Measurements from ENCODE around the gene SPRING1. TPM values are rescaled to one million over a fixed set of nuclear protein-coding genes. Genes with fewer than 3 reads are reported as not detected.
"Not testable (repeated sequence)": the region's sequence is repeated elsewhere in the genome, so short reads cannot be mapped to it uniquely, and the experiment has no call there.

SPRING1 gene
- total and polyA plus RNA-seq, 2 donors (not counting 1 experiment from before 2014, with no cell fraction given) = 12.9 to 43.7 TPM

DNA sequence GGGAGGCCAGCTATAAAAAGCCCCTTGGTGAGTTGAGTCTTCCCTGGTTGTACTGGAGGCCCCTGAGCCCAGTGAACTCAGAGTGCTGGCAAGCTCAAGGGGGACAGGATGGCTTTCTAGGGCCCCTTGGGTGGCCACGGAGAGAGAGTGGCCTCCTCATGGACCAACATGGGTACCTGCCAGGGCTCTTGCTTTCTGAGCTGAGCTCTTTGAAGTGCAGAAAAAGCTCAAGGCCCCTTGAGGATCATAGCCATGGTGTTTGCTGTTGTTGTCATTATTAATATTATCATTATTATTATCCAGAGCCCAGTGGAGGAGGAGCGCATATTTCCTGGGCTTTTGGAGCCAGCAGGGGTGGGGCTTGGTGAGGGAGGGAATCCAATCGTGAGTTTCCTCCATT, 6.9 kb upstream of the SPRING1 start:
- H3K4me3 Mint-ChIP-seq = no peak overlapping the region
- ATAC-seq (ENCODE audit: low read depth) (no peak), DNase-seq (no peak)
- H3K27me3 ChIP-seq (replicated peaks in 1 of 4; ENCODE audit: control extremely low read depth in 1 of 4, control insufficient read depth in 3 of 4, insufficient read depth in 4 of 4, low read length in 3 of 4) = no peaks in the 10 kb centered on the region
- no peak overlapping the region for H3K27ac ChIP-seq (ENCODE audit: low read length in 2 of 2)
- H3K4me1 Mint-ChIP-seq = no peaks in the 10 kb centered on the region
- no peak for TF ChIP-seq EZH2 (IDR thresholded peaks at IDR 0.05; ENCODE audit: borderline replicate concordance, insufficient read depth, low read depth, low read length, poor library complexity, severe bottlenecking)
- no peak for TF ChIP-seq CTCF (IDR thresholded peaks at IDR 0.05)
- H3K9ac ChIP-seq (ENCODE audit: low read length) = no peak overlapping the region
- ChIA-PET CTCF (interaction anchor here (0.7 kb wide), 1 partner anchor 36 kb away, joined by 3 read pairs; no protein-coding TSS in a partner anchor), POLR2A (no interaction called here)
- H3K79me2 ChIP-seq (ENCODE audit: control insufficient read depth, insufficient read depth, low read length) = peaks cover 5% of the 10 kb centered on the region
- no peak overlapping the region for H3K4me3 ChIP-seq (ENCODE audit: control extremely low read depth in 1 of 5, extremely low read depth in 1 of 5, insufficient read depth in 1 of 5, low read depth in 2 of 5, low read length in 4 of 5)
- intact Hi-C loops (cut with micrococcal nuclease) = no loop called here
- no peaks in the 10 kb centered on the region for H3K4me1 ChIP-seq (ENCODE audit: control insufficient read depth in 2 of 2, insufficient read depth in 2 of 2, low read length in 2 of 2)
- H2AFZ ChIP-seq (ENCODE audit: insufficient read depth, low read depth, low read length, poor library complexity, severe bottlenecking) = no peak overlapping the region
- H3K4me2 ChIP-seq (replicated peaks; ENCODE audit: low read depth, low read length, poor library complexity, severe bottlenecking) = no peak overlapping the region
- WGBS (ENCODE audit: insufficient coverage) = no CpG with 5 or more reads among the region's 3 CpGs
- H3K9me3 Mint-ChIP-seq (ENCODE audit: insufficient read depth) = no peaks in the 10 kb centered on the region
- no peaks in the 10 kb centered on the region for H3K9me3 ChIP-seq (ENCODE audit: control extremely low read depth in 1 of 3, control insufficient read depth in 2 of 3, insufficient read depth in 1 of 3, low read length in 2 of 3)
- H3K27me3 Mint-ChIP-seq = no peaks in the 10 kb centered on the region
- H4K20me1 ChIP-seq (ENCODE audit: control insufficient read depth, insufficient read depth, low read length, poor library complexity, severe bottlenecking) = no peaks in the 10 kb centered on the region
- no peak overlapping the region for H3K27ac Mint-ChIP-seq
- no peaks in the 10 kb centered on the region for H3K36me3 ChIP-seq (replicated peaks in 1 of 2; ENCODE audit: control extremely low read depth in 1 of 2, control insufficient read depth in 1 of 2, extremely low read depth in 1 of 2, insufficient read depth in 2 of 2, low read length in 1 of 2)

GRCh38 chr12:116742787-116743186, 4.9 kb upstream of the SPRING1 start:
- H3K9me3 ChIP-seq (ENCODE audit: control extremely low read depth in 1 of 3, control insufficient read depth in 2 of 3, insufficient read depth in 1 of 3, low read length in 2 of 3); H2AFZ ChIP-seq (ENCODE audit: insufficient read depth, low read depth, low read length, poor library complexity, severe bottlenecking); intact Hi-C loops (cut with micrococcal nuclease); H3K36me3 ChIP-seq (replicated peaks in 1 of 2; ENCODE audit: control extremely low read depth in 1 of 2, control insufficient read depth in 1 of 2, extremely low read depth in 1 of 2, insufficient read depth in 2 of 2, low read length in 1 of 2); H4K20me1 ChIP-seq (ENCODE audit: control insufficient read depth, insufficient read depth, low read length, poor library complexity, severe bottlenecking); H3K4me3 ChIP-seq (ENCODE audit: control extremely low read depth in 1 of 5, extremely low read depth in 1 of 5, insufficient read depth in 1 of 5, low read depth in 2 of 5, low read length in 4 of 5); ATAC-seq (ENCODE audit: low read depth); H3K9me3 Mint-ChIP-seq (ENCODE audit: insufficient read depth); H3K27me3 ChIP-seq (replicated peaks in 1 of 4; ENCODE audit: control extremely low read depth in 1 of 4, control insufficient read depth in 3 of 4, insufficient read depth in 4 of 4, low read length in 3 of 4); H3K9ac ChIP-seq (ENCODE audit: low read length); DNase-seq; H3K4me2 ChIP-seq (replicated peaks; ENCODE audit: low read depth, low read length, poor library complexity, severe bottlenecking); H3K27me3 Mint-ChIP-seq; H3K4me1 ChIP-seq (ENCODE audit: control insufficient read depth in 2 of 2, insufficient read depth in 2 of 2, low read length in 2 of 2); H3K27ac Mint-ChIP-seq; POLR2A ChIA-PET; CTCF ChIA-PET; H3K4me3 Mint-ChIP-seq; H3K27ac ChIP-seq (ENCODE audit: low read length in 2 of 2): not testable (repeated sequence)
- H3K79me2 ChIP-seq (ENCODE audit: control insufficient read depth, insufficient read depth, low read length) = peaks cover 20% of the 10 kb centered on the region
- no CpG with 5 or more reads among the region's 2 CpGs for WGBS (ENCODE audit: insufficient coverage)
- H3K4me1 Mint-ChIP-seq = peaks cover 11% of the 10 kb centered on the region

Data from B cell (primary cell).